ENCODE data around the gene TRIM2.

The TRIM2 gene

GRCh38 chr4:153241970-153242838 lies 38.0 kb downstream of the TRIM2 start:
- no peak for DNase-seq
- H3K4me3 ChIP-seq, result no peak overlapping the region
- H3K27me3 ChIP-seq, result no peaks in the 10 kb centered on the region
- H3K36me3 ChIP-seq, result peaks cover 0 to 14% (median 4%) of the 10 kb centered on the region in 3 donors
- intact Hi-C loops (cut with DNase I; ENCODE audit: low total_unique reads), result no loop called here
- H3K9me3 ChIP-seq, result no peaks in the 10 kb centered on the region
- no peaks in the 10 kb centered on the region for H3K4me1 ChIP-seq
- no peak overlapping the region for H3K27ac ChIP-seq
- no peak for TF ChIP-seq CTCF (IDR thresholded peaks at IDR 0.05)

GRCh38 chr4:153242839-153243324 lies 38.6 kb downstream of the TRIM2 start:
- Histone ChIP-seq H3K9me3 (no peaks in the 10 kb centered on the region), H3K27me3 (no peaks in the 10 kb centered on the region), H3K4me3 (no peak overlapping the region), H3K4me1 (no peaks in the 10 kb centered on the region), H3K36me3 (peaks cover 0 to 14% (median 4%) of the 10 kb centered on the region in 3 donors), H3K27ac (no peak overlapping the region)
- no peak for DNase-seq
- no peak for TF ChIP-seq CTCF (IDR thresholded peaks at IDR 0.05)
- intact Hi-C loops (cut with DNase I; ENCODE audit: low total_unique reads), result no loop called here

- DNase-seq, result no peak
- TF ChIP-seq CTCF (IDR thresholded peaks at IDR 0.05), result no peak
- H3K36me3 ChIP-seq, result peaks cover 0 to 14% (median 4%) of the 10 kb centered on the region in 3 donors
- no peaks in the 10 kb centered on the region for H3K9me3 ChIP-seq
- no peak overlapping the region for H3K4me3 ChIP-seq
- intact Hi-C loops (cut with DNase I; ENCODE audit: low total_unique reads), result no loop called here
- no peak overlapping the region for H3K27ac ChIP-seq
- peaks cover 0 to 6% (median 2%) of the 10 kb centered on the region in 4 donors for H3K4me1 ChIP-seq
- no peaks in the 10 kb centered on the region for H3K27me3 ChIP-seq
Observed at GRCh38 chr4:153243468-153243867, 39.2 kb downstream of the TRIM2 start.

GRCh38 chr4:153244969-153245368 lies 40.7 kb downstream of the TRIM2 start:
- no peak overlapping the region for H3K27ac ChIP-seq
- peaks cover 0 to 14% (median 8%) of the 10 kb centered on the region in 4 donors for H3K4me1 ChIP-seq
- H3K36me3 ChIP-seq, result peaks cover 0 to 11% (median 4%) of the 10 kb centered on the region in 3 donors
- no peaks in the 10 kb centered on the region for H3K9me3 ChIP-seq
- no peaks in the 10 kb centered on the region for H3K27me3 ChIP-seq
- no peak for TF ChIP-seq CTCF (IDR thresholded peaks at IDR 0.05)
- DNase-seq, result no peak
- intact Hi-C loops (cut with DNase I; ENCODE audit: low total_unique reads), result no loop called here
- no peak overlapping the region for H3K4me3 ChIP-seq

- Histone ChIP-seq H3K27me3 (no peaks in the 10 kb centered on the region), H3K4me1 (peaks cover 0 to 17% (median 10%) of the 10 kb centered on the region in 4 donors), H3K4me3 (no peak overlapping the region), H3K27ac (no peak overlapping the region), H3K36me3 (peaks cover 0 to 6% (median 4%) of the 10 kb centered on the region in 3 donors), H3K9me3 (no peaks in the 10 kb centered on the region)
- intact Hi-C loops (cut with DNase I; ENCODE audit: low total_unique reads), result no loop called here
- DNase-seq, result no peak
- no peak for TF ChIP-seq CTCF (IDR thresholded peaks at IDR 0.05)
Observed at GRCh38 chr4:153245775-153246174, 41.5 kb downstream of the TRIM2 start.

Data from tibial artery (tissue), 4 donors.